GM18505 (cell line): ENCODE results near the gene GAS2L3.

Experiments
- ATAC-seq: cut with Tn5 transposase; IDR thresholded peaks from one replicate; pipeline ENCODE4 v1.9.1; 2021; ENCODE audit not compliant: unreplicated experiment
- POLR2A ChIP-seq: IDR thresholded peaks from 4 replicates; pipeline ENCODE4 v1.6.1; 2011; ENCODE audit warnings: borderline replicate concordance; ENCODE audit not compliant: insufficient read depth, insufficient read length; ENCODE audit errors: extremely low read depth

GAS2L3 gene

DNA sequence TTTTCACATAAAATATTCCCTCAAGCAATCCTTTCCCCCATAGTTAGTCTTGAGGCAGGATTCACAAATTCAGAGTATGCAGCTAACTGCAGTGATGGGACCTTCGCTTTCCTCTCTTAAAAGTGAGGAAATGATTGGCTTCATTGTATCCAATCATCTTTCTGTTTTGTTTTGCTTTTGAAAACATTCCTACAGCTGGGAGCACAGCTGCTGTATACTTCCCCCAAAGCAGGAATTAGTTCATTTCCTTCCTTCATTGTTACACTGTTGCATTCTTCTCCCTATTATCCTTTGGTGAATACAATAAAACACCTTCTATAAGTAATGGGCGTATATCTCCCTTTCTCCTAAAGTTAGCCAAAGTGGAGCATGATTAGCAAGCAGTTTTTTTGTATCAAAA is 9.4 kb upstream of the GAS2L3 start:
- ATAC-seq: no peak

DNA sequence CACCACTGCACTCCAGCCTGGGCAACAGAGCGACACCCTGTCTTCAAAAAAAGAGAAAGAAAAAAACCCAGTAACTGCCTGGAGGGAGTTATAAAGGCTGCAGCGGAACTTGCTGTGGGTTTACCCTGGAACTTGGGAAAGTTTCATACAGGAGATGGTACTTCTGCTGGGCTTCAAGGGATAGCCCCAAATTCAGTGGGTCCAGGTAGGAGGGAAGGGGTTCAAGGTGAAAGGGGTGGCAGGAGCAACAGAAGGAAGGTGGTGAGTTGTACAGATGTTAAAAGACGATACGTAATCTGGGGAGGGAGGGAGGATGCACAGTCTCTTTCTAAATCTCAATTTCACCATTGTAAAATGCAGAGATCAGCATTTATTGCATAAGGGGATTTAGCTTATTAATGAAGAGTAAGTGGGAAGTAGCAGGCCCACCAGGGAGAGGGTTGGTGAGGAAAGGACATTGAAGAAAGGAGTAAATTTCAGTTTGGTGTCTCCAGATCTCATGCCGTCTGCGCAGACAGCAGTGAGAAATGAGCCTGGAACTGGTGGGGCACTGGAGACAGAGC is 8.5 kb upstream of the GAS2L3 start:
- no peak for ATAC-seq
- no peak for TF ChIP-seq POLR2A

More for the DNA sequence above, 9.4 kb upstream of the GAS2L3 start:
- TF ChIP-seq POLR2A: no peak

GRCh38 chr12:100565987-100566545 is 7.4 kb upstream of the GAS2L3 start:
- TF ChIP-seq POLR2A: no peak
- no peak for ATAC-seq

GRCh38 chr12:100566887-100567637 is 6.4 kb upstream of the GAS2L3 start:
- TF ChIP-seq POLR2A: no peak
- ATAC-seq: peak; percentile 97

DNA sequence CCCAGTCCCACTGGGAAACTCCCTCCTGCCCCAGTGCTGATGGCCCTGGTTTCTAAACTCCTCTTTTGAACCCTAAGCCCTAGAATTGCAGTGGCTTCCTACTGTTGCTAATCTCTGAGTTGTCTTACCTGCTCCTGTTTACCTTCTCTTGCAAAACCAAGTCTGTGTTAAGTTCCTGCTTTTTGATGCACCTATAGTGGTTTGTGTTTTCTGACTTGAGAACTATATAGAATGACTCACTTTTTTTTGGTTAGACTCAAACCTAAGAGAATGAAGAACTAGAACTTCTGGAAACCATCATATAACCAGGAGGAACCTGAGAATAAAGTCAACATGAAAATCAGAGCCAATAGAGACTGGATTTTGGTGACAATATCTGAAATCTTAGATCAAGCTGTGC is 5.5 kb upstream of the GAS2L3 start:
- TF ChIP-seq POLR2A: no peak
- peak; percentile 12 for ATAC-seq

DNA sequence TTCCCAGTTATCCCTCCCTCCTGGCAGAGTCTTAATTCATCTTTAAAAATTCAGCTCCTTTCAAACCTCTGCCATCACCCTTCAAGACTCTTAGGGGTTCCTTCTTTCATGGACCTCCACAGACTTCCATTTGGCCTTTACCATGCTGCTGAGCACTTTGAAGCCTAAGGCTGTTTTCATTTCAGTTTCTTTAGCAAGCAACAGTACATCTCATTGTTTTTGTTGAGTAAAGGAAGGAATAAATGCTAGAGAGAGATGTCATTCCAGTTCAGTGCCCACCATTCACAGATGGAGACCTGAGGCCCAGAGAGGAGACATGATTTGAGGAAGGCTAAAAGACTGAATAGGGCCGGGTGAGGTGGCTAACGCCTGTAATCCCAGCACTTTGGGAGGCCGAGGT is 1.3 kb upstream of the GAS2L3 start:
- ATAC-seq: no peak
- no peak for TF ChIP-seq POLR2A

DNA sequence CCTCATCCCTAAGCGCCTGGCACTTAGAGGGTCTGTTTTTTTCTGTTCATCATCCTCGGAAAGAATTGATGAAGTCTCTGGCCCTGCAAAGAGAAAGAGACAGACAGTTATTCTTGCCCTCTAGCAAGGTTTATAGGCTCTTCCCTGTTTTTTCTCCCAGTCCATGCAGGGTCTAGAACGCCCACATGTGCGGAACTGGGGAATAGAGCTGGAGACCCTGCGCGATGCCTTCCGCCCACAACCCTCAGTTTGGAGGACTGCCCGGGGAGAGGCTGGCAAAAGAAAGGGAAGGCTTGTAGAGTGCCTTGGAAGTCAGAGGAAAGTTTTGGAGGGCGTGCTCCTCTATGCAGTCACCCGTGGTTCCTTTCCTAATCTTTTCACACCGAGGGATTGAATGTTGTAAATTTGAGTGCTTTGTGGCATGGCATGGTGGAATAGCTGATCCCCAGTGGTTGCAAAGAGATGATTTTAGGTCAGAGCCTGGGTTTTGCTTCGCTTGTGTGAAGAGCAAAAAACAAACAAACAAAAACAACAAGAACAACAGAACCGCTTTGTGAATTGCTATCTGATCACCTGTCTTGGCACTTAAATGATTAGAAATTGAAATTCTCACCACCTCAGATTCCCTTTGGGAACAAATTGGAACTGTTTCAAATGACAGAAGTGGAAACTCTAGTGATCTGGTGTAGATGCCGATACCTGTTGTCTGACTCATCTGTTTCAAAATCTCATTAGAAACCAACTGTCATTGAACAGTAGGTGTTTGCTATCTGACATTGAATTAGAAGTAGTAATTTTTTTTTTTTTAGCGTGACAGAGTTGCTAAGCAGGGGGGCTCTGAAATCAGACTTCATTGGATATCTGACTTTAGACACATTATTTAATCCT is 947 bp downstream of the GAS2L3 start:
- TF ChIP-seq POLR2A: no peak
- ATAC-seq: no peak

GRCh38 chr12:100576331-100577036 is 3.0 kb downstream of the GAS2L3 start:
- no peak for TF ChIP-seq POLR2A

GRCh38 chr12:100578923-100579322 is 5.4 kb downstream of the GAS2L3 start:
- no peak for TF ChIP-seq POLR2A
- no peak for ATAC-seq

More at GRCh38 chr12:100576331-100577036, 3.0 kb downstream of the GAS2L3 start:
- no peak for ATAC-seq

DNA sequence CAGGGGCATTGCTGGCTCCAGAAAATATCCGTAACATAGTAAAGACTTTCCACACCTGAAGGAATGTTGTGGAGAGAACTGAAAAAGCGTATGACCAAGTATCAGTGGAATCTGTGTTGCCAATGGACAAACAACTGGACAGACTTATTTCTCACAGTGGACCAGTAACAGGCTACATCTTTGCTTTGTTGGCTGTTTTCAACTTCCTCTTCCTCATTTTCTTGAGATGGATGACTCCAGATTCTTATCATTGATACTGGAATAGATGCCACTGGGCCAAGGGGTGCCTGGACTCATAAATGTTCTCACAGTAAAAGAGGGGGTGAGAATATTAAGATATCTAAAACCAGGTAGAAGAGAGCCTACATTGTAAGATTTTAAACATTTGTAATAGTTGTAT is 6.4 kb downstream of the GAS2L3 start:
- no peak for ATAC-seq
- no peak for TF ChIP-seq POLR2A

- TF ChIP-seq POLR2A: no peak
- ATAC-seq: no peak
Observed at GRCh38 chr12:100584256-100584655, 10.8 kb downstream of the GAS2L3 start.

GRCh38 chr12:100591979-100592378 is 18.5 kb downstream of the GAS2L3 start:
- no peak for ATAC-seq
- no peak for TF ChIP-seq POLR2A

GRCh38 chr12:100593490-100593889 is 20.0 kb downstream of the GAS2L3 start:
- TF ChIP-seq POLR2A: no peak
- ATAC-seq: no peak
